HG03135 (cell line): ENCODE results near the gene ACAA1.
"Not testable (repeated sequence)": the region's sequence is repeated elsewhere in the genome, so short reads cannot be mapped to it uniquely, and the experiment has no call there.

Source experiments
- ATAC-seq: cut with Tn5 transposase; IDR thresholded peaks from one replicate; pipeline ENCODE4 v1.9.1; 2021; ENCODE audit warnings: mild to moderate bottlenecking, moderate library complexity; ENCODE audit not compliant: unreplicated experiment

The ACAA1 gene

DNA sequence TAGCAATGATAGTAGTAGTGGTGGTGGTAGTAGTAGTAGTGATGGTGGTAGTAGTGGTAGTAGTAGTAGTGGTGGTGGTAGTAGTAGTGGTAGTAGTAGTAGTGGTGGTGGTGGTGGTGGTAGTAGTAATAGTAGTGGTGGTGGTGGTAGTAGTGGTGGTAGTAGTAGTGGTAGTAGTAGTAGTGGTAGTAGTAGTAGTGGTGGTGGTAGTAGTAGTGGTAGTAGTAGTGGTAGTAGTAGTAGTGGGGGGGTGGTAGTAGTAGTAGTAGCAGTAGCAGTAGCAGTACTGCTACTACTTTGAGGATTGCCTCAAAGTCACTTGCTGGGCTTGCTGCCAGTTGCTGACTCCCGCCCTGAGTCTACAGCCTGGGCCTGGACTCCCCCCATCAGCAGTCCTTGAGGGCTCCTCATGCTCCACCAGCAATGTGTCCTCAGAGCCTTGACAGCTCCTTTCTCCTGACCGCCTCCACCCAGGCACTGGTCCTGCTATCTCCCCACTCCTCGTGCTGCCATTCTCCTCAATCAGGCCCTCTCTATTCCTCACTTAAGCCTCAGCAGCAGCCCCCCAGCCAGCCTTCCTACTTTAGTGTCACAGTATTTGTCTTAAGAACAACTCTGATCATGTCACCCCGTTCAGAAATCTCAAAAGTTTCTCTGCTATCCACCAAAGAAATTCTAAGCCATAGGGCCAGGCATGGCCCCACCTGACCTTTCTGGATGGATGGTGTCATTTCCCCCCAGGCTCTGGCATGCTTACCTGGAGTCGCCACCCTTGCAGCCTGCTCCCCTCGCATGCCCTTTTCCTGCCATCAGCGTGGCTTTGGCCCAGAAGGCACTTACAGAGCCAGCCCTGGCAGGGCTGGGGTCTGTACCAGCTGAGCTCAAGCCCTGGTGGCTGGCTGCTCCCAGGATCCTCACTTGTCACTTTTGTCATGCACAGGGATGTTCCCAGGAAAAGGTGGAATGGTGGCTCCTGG is 52.3 kb downstream of the ACAA1 start:
- ATAC-seq = no peak

DNA sequence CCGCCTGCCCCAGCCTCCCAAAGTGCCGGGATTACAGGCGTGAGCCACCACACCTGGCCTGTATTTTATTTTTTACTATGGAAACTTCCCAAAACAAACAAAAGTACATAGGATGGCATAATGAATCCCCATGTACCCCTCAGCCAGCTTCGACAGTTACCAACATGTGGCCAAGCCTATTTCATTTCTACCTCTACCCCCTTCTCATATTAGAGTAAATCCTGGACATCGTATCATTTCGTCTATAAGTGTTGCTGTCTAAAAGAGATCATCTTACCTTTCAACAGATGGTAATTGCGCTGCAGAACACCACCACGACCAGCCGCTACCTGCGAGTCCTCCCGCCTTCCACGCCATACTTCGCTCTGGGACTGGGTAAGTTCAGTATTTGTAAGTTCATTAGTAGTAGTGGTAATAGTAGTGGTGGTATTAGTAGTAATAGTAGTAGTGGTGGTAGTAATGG is 53.0 kb downstream of the ACAA1 start:
- no peak for ATAC-seq

- not testable (repeated sequence) for ATAC-seq
These were observed 53.7 kb downstream of the ACAA1 start for GRCh38 chr3:38083254-38083653.

GRCh38 chr3:38082296-38082695 is 54.6 kb downstream of the ACAA1 start:
- not testable (repeated sequence) for ATAC-seq

GRCh38 chr3:38077073-38077472 is 59.9 kb downstream of the ACAA1 start:
- not testable (repeated sequence) for ATAC-seq
